ENCODE data around the gene GKN1. TPM values are rescaled to one million over a fixed set of nuclear protein-coding genes. Genes with fewer than 3 reads are reported as not detected.

GKN1 gene
- total and polyA plus RNA-seq, 2 donors (not counting 3 experiments of a cell fraction or from before 2014, with no cell fraction given), result not detected

GRCh38 chr2:68992341-68992740 lies 17.9 kb downstream of the GKN1 start:
- no peak overlapping the region for H3K27ac ChIP-seq (ENCODE audit: insufficient read depth, low read depth, low read length)
- DNase-seq (ENCODE audit: low read depth, low spot score) (no peak), FAIRE-seq (no peak)
- no peaks in the 10 kb centered on the region for H3K79me2 ChIP-seq (ENCODE audit: control insufficient read depth, insufficient read depth, low read length)
- intact Hi-C loops (cut with micrococcal nuclease), result no loop called here
- ChIA-PET POLR2A (no interaction called here), CTCF (interaction anchor here (1.6 kb wide), 1 partner anchor 22 kb away, joined by 4 read pairs; no protein-coding TSS in a partner anchor)
- no TSS peak for BruUV-seq (replicated peaks)
- H4K20me1 ChIP-seq (replicated peaks; ENCODE audit: control insufficient read depth, extremely low read depth, insufficient read depth, low read length), result no peaks in the 10 kb centered on the region
- no peak overlapping the region for H3K4me3 ChIP-seq (replicated peaks in 1 of 3; ENCODE audit: insufficient read depth in 1 of 3, low read depth in 1 of 3, low read length in 3 of 3)
- no peak for TF ChIP-seq MAX (IDR thresholded peaks at IDR 0.05; ENCODE audit: insufficient read depth, insufficient read length)
- no peak for TF ChIP-seq POLR2AphosphoS5 (IDR thresholded peaks at IDR 0.05; ENCODE audit: insufficient read depth, low read depth, low read length)
- TF ChIP-seq CTCF (IDR thresholded peaks at IDR 0.05; ENCODE audit: extremely low read depth in 1 of 2, insufficient read depth in 1 of 2, low read depth in 1 of 2, low read length in 2 of 2), result no peak
- TF ChIP-seq POLR2A (IDR thresholded peaks at IDR 0.05; ENCODE audit: low read depth, low read length), result no peak
- TF ChIP-seq FOS (IDR thresholded peaks at IDR 0.05; ENCODE audit: borderline replicate concordance, insufficient read depth, low read length), result no peak
- TF ChIP-seq EZH2 (IDR thresholded peaks at IDR 0.05; ENCODE audit: borderline replicate concordance, low read depth, low read length, severe bottlenecking), result no peak
- no peak for TF ChIP-seq GATA2 (IDR thresholded peaks at IDR 0.05; ENCODE audit: insufficient read depth, insufficient read length, low read depth, low read length)
- no peak for TF ChIP-seq MYC (IDR thresholded peaks at IDR 0.05; ENCODE audit: low read depth, low read length)
- no peak for TF ChIP-seq JUN (IDR thresholded peaks at IDR 0.05; ENCODE audit: borderline replicate concordance, insufficient read depth, insufficient read length, low read depth)
- no peak overlapping the region for H2AFZ ChIP-seq (ENCODE audit: low read depth, low read length)
- H3K9ac ChIP-seq (replicated peaks; ENCODE audit: extremely low read depth, insufficient read depth, low read length), result no peak overlapping the region
- H3K9me3 ChIP-seq (replicated peaks; ENCODE audit: control insufficient read depth, insufficient read depth, low read length), result no peaks in the 10 kb centered on the region
- peaks cover 17 to 37% of the 10 kb centered on the region in 2 experiments for H3K27me3 ChIP-seq (ENCODE audit: control insufficient read depth in 2 of 2, insufficient read depth in 2 of 2, low read length in 2 of 2)
- H3K9me1 ChIP-seq (replicated peaks; ENCODE audit: control insufficient read depth, extremely low read depth, insufficient read depth, low read length), result no peaks in the 10 kb centered on the region
- H3K36me3 ChIP-seq (ENCODE audit: control insufficient read depth in 2 of 2, extremely low read depth in 1 of 2, insufficient read depth in 2 of 2, low read length in 2 of 2), result no peaks in the 10 kb centered on the region
- no peaks in the 10 kb centered on the region for H3K4me1 ChIP-seq (ENCODE audit: control insufficient read depth, extremely low read depth, insufficient read depth, low read length)
- dilution Hi-C loops (cut with MboI; ENCODE audit: extremely low pct_ligation_motif_present, low sequenced_read_pairs), result no loop called here
- no peak overlapping the region for H3K4me2 ChIP-seq (ENCODE audit: insufficient read depth, low read length)

Measured in endothelial cell of umbilical vein (primary cell).